HUDEP-2 (cell line): ENCODE results near the gene CTIF.
A peak's percentile ranks its signal among the peaks of the same experiment; 100 is the strongest.

Source experiments
- DNase-seq, 76 experiments: peaks; one replicate each; lab custom pipeline; 2025; ENCODE audit not compliant: unreplicated experiment in 76 of 76; lab: John Stamatoyannopoulos, UW

Gene CTIF

DNA sequence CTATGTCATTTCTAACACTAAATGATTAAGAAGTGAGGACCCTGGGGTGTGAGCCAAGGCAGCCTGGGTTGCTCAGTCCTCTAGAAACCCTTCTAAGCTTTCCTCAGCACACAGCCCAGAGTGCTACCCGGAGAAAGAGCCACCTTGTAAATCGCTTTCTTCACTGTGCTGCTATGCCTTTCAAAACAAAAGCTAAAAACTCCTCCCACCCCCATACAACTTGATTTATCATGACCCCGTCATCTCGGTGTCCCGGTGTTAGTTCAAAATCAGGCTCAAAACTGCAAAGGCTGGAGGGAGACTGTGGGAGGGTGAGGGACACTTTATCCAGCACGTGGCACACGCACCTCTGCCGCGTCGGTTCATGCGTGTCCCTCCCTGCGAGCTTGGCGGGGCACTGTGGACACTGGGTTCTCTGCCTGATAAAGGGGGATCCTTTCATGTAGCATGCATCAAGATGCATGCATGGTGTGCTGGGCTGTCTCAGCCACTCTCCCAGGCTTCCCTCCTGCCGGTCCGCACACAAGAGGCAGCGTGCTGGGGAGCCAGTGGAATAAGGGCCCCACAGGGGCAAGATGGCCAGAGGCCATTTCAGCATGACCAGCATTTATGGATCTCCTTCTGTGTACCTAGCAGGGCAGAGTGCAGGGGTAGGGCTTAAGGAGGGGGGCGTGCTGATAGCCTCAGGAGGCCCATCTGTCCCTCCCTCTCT, 241.5 kb downstream of the CTIF start:
- DNase-seq: no peak

DNA sequence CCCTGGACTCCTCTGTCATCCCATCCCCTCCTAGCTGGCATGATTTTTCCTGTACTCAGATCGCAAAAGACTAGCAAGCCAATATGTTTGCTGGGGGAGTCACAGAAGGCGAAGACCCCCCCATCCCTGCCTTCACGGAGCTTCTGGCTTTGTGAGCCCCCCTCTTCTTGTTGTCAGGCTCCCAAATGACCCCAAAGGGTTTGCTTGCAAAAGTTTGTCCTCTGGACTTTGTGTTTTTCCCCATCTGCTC, 242.0 kb downstream of the CTIF start:
- no peak for DNase-seq

DNA sequence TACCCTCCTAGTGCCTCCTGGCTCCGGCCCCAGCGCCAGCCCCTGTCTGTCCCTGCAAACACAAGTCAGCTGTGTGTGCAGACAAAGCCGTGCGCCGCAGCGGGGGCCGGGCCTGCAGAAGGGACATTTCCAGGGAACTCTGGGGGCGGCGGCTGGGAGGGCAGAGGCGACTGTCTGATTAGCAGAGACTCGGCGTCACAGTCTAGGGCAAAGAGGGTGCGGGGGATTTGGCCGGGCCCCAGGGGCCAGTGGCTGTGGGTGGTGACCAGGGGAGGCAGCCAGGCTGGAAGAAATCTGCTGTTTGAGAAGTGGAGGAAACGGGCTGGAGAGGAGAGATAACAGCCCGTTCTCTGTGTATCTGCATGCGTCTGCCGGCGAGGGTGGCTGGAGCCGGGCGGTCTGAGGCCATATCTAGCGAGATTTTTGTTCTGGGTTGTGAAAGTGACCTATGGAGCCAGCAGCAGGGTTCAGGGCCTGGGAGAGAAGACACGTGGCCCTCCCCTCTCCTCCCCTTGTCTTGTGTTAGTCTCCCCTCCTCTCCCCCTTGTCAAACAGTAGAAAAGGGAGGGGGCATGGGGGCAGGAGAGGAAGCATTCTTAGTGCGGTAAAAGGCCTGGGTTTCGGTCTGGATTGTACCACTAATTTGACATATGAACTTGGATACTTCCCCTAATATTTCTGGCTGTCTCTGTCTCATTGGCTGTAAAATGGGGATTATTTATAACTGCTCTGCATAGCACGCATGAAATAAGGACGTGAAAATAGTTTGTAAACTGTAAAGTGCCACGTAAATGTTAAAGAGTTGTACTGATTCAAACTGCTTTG, 242.5 kb downstream of the CTIF start:
- DNase-seq: peak; percentile 66 to 100 (median 97)

DNA sequence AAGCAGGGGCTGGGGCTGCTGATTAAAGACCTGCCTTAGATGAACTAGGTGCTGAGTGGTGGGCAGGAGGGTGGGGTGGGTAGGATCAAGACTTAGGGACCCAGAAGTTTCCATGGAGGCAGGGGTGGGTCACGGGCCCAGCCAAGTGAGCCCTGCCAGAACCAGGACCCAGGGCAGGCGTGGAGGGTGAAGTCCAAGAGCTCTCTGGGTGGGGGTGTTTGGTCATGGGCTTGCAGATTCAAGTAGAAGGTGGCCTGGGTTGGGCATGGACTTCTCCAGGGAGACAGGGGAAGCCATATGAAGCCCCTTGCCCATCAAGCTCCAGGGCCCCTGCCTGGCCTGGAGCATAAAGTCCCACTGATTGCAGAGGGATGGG, 243.1 kb downstream of the CTIF start:
- DNase-seq: no peak

DNA sequence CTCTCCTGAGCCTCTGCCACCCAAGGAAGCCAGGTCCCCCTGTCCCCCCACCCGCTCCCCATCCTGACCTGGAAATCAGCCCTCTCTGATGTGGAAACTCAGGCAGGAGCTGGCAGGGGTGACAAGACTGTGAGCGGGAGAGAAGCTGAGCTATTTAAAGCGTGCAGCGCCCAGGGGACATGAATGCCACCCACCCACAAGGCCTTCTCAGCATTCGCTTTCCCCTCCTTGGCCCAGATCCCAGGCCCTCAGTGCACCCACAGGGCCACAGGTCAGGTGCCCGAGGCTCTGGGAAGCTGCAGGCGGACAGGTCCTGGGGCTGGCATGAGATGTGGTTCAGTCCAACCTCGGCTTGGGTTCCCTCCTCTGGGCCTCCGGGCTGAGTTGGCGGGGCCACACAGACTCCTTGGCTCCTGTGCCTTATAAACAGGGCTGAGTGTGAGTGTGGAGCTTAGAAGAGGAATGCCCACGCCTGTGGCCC, 243.6 kb downstream of the CTIF start:
- DNase-seq: no peak

DNA sequence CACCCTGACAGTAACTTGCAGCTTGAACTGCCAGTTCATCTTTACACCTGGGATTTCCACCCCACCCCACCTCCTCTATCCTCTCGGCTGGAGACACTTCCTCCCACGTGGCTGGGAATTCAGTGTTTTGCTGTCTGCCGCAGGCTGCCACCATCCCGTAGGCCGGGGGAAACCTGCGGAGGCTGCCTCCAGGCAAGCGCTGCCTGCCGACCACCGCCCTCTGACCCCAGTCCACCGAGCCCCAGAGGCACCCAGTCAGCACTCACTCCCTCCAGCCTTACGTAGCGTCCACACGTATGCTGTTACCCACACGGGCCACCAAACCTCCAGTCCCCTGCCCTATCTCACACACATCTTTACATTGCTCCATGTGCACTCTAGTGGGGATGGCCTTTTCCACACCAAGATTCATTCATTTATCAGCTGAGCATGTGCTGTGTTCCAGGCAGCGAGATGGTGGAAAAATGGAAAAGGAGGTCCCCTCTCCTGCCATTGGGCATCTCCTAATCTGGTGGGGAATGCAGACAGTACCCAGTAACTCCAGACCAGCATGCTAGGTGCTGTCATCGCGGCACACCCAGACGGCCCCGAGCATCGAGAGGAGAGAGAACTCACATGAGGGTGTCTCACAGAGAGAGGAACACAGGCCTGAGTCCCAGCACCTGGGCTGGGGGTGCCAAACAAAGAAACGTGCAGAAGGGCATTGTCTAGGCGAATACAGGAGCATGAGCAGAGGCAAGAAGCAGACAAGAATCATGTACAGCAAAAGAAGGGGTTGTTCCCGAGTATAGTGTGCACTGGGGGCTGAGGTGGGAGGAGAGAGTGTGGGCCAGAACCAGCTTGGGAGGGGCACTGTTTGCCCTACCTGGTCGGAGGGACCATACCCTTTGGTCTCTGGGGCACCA, 245.0 kb downstream of the CTIF start:
- no peak for DNase-seq

DNA sequence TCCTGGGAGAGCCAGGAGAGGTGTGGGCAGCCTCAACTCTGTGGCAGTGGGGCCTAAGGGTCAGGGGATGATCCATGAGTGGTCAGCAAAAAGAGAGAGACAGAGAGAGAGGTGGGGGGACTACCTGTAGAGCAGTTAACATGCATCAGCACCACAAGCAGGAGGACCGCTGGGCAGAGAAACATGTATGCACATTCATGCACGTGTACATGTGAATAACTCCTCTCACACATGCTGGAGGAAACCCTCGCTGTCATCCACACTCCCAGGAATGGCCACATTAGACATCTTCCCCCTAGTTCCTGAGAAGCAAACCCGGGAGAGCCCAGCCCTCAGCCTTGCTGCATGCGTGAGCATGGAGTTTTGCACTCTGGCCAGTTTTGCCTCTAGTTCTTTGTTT, 245.8 kb downstream of the CTIF start:
- no peak for DNase-seq

DNA sequence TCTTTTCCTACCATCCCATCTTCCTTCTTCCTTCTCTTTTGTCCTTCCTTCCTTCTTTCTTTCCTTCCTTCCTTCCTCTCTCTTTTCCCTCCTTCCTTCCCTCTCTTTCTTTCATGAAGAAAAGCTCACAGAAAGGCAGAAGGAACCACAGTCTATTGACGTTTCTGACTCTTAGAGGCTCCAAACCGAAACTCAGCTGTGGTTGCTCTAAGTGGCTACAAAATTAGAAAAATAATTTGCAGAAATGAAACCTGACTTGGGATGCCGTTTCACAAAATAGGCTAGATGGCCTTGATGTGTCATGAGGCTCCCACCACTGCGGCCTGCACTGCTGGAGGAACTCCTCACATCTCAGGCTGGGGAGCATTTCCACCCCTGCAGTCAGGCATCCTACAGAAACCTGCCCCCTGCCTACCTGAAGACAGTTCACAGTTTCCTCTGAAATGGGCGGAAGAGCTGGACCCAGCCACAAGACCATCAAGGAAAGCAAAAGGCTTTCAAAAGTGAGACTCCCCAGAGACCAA, 246.3 kb downstream of the CTIF start:
- DNase-seq: no peak

DNA sequence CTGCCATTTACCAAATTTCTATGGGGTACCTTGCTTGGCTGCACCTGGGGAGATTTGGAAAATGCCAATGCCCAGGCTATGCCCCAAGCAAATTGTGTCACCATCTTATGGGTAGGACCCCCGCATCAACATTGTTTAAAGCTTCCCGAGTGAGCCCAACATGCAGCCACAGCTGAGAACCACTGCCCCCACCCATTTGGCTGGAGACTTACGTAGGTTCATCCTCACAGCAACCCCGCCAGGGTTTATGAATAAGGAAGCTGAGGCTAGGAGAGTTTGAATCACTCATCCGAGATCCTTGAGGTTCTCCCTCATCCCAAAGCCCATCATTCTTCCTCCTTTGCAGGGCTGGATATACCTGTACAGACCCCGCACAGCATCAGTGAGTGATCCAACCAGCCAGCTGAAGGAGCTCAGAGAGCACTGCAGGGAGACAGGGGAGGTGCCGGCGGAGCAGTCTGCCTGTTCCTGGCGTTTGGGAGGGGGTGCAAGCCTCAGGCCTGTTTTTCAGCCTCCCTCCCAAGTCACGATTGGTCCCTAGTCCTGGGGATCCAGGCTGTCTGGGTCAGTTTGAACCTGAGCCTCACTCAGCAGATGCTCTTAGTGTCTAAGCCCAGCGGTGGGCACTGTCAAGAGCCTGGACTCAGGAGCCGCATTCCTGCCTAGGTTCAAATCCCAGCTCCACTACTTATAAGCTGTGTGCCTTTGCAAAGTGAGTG, 247.1 kb downstream of the CTIF start:
- no peak for DNase-seq

DNA sequence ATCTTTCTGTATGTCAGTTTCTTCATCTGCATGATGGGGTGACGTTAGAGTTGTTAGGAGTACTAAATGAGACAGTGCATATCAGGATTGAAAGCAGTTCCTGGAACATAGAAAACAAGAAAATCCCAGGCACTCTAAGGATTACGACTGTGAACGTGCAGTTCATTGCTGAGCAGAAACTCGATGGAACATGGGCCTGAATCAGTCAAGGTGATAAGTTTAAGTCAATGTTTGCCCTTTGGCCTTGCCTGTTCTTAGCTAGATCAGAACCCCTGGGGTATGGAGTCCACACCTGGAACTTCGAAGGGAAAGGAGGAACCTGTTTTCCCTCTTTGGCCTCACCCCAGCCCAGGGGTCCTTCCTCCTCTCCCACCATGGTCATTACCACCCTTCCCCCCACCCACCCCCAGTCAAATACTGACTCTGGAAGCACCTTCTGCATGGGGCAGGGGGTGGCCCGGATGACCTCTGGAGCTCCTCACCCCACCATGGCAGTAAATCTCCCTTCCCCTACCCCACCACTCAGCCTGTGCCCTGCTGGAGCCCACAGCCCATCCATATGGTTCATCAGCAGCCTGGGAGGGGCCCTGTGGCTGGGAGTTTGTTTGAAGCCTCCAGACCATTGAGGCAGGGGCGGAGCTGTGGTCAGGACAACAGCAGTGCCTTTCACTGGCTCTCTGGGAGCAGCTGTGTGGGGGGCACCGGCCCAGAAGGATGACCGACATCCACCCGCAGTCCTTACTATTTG, 247.8 kb downstream of the CTIF start:
- DNase-seq: no peak

DNA sequence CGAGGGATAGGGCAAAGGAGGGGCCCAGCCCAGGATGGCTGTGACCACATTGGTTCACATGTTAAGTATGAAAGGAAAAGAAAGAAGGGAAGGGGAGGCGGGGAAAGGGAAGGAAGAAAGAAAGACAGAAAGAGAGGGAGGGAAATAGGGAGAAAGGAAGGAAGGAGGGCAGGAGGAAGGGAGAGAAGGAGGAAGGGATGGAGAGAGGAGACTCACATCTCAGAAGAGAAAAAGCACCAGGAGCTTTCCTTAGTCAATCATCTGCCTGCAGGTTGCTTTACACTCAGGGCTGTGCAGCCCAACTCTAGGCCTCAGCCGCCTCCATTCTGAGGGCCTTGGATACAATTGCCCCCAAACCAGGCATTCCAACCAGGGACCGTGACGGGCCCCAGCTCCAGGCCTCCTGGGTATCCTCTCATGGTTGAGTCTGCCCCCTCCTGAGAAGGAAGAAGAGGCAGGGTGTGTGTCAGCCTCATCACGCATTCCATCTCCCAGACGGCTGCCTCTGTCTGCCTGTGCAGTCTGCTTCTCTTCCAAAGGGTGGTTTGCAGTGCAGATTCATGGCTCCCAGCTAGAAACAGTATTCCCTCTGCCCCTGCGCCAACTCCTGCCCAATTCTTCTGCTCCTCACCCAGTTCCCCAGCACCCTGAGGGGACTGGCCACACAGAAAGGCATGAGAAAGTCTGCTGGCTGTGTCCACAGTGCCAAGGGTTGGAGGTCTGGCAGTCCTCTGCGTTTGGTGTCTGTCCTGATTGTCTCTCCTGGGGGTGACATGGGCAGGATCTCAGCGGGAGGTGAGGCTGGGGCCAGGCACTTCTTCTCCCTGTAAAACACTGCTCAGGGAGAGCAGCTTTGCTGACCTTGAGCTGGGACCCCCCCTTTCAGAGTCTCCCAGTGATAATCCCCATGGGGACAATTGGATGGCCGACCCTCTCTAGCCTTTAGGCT, 248.6 kb downstream of the CTIF start:
- no peak for DNase-seq

DNA sequence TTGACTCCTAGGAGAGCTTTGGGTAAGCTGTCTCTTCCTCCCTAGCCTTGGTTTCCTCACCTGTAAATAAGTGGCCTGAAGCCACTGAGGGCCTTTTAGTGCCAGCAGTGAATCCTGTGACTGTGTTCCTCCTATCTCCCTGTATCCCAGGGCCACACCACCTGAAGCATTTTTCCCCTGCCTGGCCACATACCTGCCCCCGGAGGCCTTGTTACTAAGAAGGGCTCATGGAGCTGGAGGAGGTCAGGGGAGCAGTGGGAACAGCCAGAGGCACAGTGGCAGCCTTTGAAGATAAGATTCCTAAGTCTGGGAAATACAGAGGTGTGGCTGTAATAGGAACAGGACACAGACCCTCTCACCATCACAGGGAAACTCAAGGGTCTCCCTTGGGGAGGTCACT, 249.5 kb downstream of the CTIF start:
- no peak for DNase-seq

DNA sequence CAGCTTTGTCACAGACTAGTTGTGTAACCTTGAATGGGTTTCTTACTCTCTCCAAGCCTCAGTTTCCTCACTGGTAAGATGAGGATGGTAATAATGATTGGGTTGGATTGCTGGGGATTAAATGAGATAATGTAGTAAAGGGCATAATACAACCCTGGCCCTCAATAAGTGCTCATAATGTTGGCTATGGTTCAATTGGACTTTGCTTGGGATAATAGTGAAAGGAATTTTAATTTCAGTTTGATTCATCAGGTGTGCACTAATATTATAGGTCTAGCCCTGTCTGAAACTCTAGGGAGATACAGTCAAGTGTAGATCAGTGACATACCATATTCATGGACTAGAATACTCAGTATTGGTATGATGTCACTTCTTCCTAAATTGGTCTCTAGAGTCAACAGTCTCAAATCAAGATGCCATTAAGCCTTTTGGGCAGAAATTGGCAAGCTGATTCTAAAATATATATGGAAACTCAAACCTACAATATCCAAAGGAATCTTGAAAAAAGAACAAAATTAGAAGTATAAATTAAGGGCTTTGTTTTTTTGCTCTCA, 250.5 kb downstream of the CTIF start:
- DNase-seq: no peak

DNA sequence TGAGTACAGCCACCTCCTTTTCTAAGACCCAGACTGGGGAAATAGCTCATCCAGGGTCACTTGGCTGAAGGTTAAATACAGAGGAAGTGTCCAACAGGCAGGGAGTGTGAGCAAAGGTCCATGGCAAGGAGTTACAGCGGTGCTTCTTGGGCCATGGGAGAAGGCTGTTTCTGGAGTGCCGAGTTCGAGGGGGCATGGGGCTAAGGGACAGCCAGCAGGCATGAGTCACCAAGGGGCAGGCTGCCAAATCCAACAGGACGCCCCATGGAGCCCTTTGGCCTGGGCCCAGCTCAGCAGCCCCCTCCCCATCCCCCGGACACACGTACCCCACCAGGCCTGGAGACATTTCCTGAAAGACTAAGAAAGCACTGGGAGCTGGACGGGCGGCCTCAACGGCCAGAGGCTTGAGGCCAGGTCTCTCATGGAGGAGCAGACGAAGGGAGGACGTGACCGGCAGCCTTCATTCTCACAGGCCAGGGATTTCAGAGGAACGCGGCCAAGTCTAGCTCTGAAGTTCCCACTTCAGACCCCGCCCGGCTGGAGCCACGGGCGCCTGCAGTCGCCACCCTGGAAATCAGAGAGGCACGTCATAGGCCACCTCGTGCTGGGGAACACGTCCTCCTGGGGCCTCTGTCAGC, 251.5 kb downstream of the CTIF start:
- DNase-seq: no peak

DNA sequence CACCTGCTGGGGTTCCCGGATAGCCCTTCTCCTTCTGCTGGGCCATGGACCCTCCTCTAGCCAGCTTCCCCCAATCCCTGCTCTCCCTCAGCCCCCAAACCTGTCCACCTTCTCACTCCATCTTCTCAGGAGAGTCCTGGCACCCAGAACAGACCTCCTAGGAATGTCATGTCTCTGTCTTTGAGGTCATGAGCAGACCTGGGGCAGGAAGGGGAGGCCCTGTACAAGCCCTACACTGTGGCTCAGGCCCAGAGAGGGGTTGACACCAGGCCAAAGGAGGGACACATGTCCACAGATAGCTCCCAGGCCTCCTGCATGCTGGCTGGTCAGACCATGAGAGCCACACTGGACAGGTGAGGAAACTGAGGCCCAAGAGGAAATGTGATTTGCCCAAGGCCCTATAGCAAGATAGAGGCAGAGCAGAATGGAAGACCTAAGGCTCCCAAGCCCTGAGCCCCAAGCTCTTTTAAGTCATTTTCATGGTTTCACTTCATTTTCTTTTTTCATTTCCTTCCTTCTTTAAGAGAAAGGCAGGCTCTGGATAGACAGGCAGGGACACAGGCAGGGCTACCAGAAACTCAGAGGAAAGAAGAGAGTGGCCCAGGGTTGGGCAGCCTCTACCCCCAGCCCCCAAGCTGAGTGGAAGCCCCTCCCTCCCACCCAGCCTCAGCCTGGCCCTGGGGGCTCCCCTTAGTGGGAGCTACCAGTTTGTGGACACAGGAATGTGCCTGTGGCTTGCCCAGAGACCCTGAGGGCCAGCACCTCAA, 252.2 kb downstream of the CTIF start:
- DNase-seq: no peak

DNA sequence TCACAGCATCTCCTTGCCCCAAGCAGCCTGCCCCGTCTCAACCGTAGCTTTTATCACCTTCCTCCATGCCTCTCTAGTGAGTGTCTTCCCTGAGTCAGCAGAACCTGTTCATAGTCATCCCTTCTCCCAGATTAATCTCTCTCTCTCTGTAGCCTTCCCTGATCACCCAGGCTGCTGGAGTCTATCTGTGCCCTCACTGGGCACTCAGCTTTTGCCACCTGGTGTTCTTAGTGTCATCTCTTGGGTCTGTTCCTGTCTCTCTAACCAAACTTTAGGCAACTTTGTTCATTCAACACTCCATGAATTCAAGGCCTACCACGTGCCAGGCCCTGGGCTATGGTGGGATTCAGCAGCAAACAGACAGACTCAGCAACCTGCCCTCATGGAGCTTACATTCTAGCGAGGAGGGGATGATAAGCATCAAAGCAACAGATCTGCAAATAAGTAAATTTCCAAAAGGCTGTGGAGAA, 252.8 kb downstream of the CTIF start:
- no peak for DNase-seq

DNA sequence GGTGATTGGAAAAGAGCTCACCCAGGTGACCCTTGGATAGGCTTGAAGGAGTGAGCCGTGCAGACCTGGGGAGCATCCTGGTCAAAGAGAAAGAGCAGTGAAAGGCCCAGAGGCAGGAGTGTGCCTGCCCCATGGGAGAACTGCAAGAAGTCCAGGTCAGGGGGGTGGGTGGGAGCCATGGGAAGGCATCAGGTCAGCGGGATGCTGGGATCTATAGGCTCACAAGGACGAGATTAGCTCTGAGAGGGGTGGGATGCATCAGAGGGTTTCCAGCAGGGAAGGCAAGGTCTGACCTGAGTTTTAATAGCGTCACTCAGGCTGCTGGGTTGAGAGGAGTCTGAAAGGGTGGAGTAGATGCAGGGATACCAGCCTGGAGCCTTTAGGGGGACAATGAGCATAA, 253.3 kb downstream of the CTIF start:
- DNase-seq: no peak
